Hematopoietic multipotent progenitor cell treated with erythropoietin and hydrocortisone succinate and interleukin-3 and kit ligand, for 6 days (in vitro differentiated cells): ENCODE data around the gene SHMT1.
"Not testable (repeated sequence)": the region's sequence is repeated elsewhere in the genome, so short reads cannot be mapped to it uniquely, and the experiment has no call there.

Source experiments
- DNase-seq: peaks from one replicate; pipeline ENCODE4 v3.0.0-alpha.2; 2015

SHMT1 gene

GRCh38 chr17:18324140-18325050 is 39.0 kb downstream of the SHMT1 start:
- DNase-seq, result no peak

GRCh38 chr17:18323507-18324139 is 39.7 kb downstream of the SHMT1 start:
- DNase-seq, result no peak

- peak; percentile 55 for DNase-seq
These were observed 40.3 kb downstream of the SHMT1 start for GRCh38 chr17:18323007-18323406.

GRCh38 chr17:18322522-18322921 is 40.8 kb downstream of the SHMT1 start:
- DNase-seq, result no peak

- peak; percentile 46 for DNase-seq
These were observed 42.0 kb downstream of the SHMT1 start for GRCh38 chr17:18321309-18321708.

- DNase-seq, result no peak
These were observed 43.0 kb downstream of the SHMT1 start for GRCh38 chr17:18320301-18320700.

- DNase-seq, result peak; percentile 68
These were observed 43.6 kb downstream of the SHMT1 start for GRCh38 chr17:18319604-18320256.

GRCh38 chr17:18318771-18319450 is 44.4 kb downstream of the SHMT1 start:
- DNase-seq, result no peak

GRCh38 chr17:18318117-18318516 is 45.2 kb downstream of the SHMT1 start:
- DNase-seq, result peak; percentile 24

- no peak for DNase-seq
These were observed 47.4 kb downstream of the SHMT1 start for GRCh38 chr17:18315961-18316360.

- DNase-seq, result peak; percentile 75
These were observed 47.8 kb downstream of the SHMT1 start for GRCh38 chr17:18315562-18315922.

- DNase-seq, result peak; percentile 99
These were observed 48.4 kb downstream of the SHMT1 start, which contains the start of the genes SMCR8 and TOP3A for GRCh38 chr17:18314731-18315561. Gene SMCR8 (plus strand): TSS chr17:18315293. CDS start chr17:18315790, 497 bp downstream. Gene TOP3A (minus strand): TSS chr17:18314994. CDS start chr17:18314778, 216 bp downstream.

GRCh38 chr17:18314059-18314730 is 49.2 kb downstream of the SHMT1 start:
- DNase-seq, result peak; percentile 46

GRCh38 chr17:18309202-18309601 is 54.1 kb downstream of the SHMT1 start:
- DNase-seq, result no peak

GRCh38 chr17:18303206-18303605 is 60.1 kb downstream of the SHMT1 start:
- DNase-seq, result not testable (repeated sequence)

- no peak for DNase-seq
These were observed 62.4 kb downstream of the SHMT1 start for GRCh38 chr17:18300725-18301480.

GRCh38 chr17:18298061-18298460 is 65.3 kb downstream of the SHMT1 start:
- DNase-seq, result not testable (repeated sequence)

- DNase-seq, result no peak
These were observed 71.4 kb downstream of the SHMT1 start for GRCh38 chr17:18291718-18292540.

- DNase-seq, result no peak
These were observed 78.1 kb downstream of the SHMT1 start for GRCh38 chr17:18285296-18285695.

- no peak for DNase-seq
These were observed 81.6 kb downstream of the SHMT1 start for GRCh38 chr17:18281788-18282187.
